COLO668 (cell line): ENCODE measurements around the gene PLCD3.
A peak's percentile ranks its signal among the peaks of the same experiment; 100 is the strongest.
"Not testable (repeated sequence)": the region's sequence is repeated elsewhere in the genome, so short reads cannot be mapped to it uniquely, and the experiment has no call there.

Source experiments
- DNase-seq: peaks from one replicate; lab custom pipeline; 2025; ENCODE audit not compliant: unreplicated experiment; lab: John Stamatoyannopoulos, UW

The PLCD3 gene

GRCh38 chr17:45135978-45136791, 3.9 kb upstream of the PLCD3 start:
- no peak for DNase-seq

DNA sequence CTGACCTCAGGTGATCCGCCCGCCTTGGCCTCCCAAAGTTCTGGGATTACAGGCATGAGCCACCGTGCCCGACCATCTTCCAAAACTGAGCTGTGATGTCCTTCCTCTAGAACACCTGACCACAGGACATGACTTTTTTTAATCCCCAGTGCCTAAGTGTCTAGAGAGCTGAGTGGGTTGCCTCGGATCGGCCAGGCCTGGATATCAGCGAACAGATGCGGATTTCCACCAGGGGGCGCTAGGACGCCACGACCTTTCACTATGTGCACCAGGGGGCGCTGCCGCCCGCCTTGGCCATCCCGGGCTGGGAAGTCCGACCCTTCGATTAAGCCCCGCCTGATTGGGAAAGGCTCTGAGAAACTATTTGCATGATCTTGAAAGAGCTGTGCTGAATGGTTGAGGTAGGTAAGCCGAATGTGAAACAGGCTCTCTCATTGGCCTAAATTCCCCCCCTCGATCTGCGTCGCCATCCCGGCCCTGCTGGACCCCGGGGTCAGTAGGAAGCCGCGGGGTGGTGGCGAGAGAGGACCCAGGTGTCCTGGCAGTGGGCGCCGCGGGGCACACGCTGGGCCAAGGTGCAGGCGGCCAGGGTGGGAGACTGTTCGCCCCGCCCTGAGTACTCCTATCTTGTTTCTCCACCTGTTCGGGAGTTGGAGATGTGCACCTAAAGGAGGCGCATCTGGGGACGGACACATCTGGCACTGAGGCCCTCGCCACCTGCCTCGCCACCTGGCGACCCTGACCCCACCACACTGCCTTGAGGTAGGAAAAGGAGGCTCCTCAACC, 3.1 kb upstream of the PLCD3 start, which contains the start of gene ACBD4:
ACBD4 (plus strand) TSS at position 496 of the 786 bp plus-strand sequence. CDS start 458 bp downstream, outside the sequence.
- peak; percentile 87 for DNase-seq

DNA sequence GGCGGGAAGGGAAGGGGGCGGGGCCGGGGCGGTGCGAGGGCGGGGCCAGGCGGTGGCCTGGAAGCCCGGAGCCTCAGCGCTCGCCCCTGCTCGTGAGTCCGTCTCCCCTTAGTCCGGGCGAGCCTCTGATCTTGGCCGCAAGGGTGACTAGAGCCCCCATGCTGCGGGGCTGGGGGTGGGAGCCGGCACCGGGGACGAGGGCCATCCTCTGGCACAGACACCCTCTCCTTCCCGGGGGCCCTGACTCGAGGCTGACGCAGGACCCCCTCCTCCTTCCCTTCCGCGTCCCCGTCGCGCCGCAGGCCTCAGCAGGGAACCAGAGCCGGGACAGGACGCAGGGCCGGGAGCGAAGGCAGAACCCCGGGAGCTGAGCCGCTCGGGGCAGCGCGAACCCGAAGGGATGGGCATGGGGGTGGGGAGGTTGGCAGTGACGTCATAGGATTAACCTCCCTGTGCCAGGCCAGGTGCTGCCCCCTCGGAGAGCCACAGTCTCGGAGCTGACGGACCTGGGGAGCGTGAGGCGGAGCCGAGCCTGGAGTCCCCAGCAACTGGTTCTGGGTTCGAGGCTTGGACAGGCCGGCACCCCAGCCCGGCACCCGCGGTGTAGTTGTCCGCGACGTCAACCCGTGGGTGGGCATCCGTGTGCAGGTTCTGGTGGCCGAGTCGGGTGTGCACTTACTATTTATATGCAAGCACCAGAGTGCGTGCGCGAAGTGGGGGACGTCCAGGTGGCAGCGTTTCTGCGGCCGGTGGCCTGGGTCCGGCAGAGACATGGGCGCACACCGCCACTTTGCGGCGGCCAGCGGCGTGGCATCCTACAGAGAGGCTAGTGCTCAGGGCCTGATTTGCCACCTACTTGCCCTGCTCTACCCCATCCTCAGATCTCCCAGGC, 503 bp upstream of the PLCD3 start:
- peak; percentile 75 for DNase-seq

GRCh38 chr17:45131616-45132319, 547 bp downstream of the PLCD3 start:
- peak; percentile 10 for DNase-seq

DNA sequence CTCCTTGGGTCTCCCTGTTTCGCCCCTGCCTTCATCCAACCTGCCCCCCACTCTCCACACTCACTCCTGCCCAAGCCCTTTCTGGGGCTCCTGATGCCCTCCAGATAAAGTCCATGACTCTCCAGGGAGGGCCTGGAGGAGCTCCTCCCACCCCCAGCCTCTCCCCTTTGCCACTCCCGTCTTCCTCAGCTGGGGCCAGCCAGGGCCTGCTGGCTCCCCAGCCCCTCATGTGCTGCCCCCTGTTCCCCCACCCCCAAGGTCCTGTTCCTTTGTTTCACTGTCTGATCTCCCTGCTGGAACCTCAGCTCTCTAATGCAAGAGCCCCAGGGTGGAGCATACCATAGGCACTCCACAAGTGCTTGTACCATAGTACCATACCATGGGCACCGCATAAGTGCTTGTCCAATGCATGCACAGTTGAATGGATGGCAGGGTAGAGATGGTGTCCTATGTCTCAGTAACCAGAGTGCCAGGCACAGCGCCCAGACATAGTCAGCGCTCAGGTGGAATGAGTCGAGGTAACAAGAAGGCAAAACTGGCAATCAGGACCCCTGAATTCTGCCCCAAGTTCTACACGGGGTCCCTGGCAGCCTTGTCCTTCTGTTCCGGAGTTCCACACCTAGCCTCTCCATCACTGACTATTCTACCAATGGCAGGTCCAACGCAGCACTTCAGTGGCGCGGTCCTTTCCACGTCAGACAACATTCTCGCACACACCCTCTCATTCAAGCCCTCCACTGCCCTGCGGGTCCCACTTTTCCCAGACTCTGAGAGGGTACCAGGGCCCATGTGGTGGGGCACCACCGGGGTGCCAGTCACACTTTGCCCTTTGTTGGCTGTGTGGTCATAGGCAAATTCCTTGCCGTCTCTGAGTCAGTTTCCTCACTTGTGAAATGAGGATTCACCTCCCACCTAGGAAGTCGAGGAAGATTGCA, 1.4 kb downstream of the PLCD3 start:
- DNase-seq, result no peak

DNA sequence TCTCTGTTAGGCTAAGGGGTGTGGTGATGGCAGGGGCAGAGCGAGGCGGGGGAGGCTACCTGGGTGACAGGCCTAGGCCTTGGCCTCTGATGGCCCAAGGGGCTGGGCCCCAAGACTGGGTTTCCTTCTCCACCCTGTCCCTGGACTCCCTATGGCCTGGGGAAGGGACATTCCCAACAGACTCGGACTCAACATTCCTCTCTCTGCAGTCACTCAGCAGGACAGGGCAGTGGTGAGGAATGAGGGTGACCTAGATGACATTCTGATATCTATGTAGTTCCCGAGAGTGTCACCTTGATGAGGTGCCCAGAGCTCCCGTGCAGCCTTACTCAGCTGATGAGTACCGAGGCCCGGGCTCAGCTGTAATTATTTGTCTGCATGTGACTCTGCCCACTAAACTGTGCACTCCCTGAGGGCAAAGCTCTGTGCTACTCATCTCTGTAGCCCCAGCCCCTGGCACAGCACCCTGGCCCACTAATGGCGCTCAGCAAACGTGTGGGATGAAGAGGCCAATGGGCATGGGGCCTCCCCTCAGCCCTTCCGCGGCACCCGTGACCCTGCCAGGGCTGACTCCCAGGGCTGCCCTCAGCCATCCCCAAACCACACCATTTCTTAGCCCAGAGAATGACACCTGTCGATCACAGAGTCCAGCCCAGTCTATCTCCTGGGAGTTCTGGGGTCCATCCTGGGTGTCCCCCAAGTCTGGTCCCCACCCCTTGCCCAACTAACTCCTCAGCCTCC, 2.2 kb downstream of the PLCD3 start:
- DNase-seq, result no peak

GRCh38 chr17:45129426-45129939, 2.8 kb downstream of the PLCD3 start:
- no peak for DNase-seq

GRCh38 chr17:45128989-45129388, 3.3 kb downstream of the PLCD3 start:
- no peak for DNase-seq

DNA sequence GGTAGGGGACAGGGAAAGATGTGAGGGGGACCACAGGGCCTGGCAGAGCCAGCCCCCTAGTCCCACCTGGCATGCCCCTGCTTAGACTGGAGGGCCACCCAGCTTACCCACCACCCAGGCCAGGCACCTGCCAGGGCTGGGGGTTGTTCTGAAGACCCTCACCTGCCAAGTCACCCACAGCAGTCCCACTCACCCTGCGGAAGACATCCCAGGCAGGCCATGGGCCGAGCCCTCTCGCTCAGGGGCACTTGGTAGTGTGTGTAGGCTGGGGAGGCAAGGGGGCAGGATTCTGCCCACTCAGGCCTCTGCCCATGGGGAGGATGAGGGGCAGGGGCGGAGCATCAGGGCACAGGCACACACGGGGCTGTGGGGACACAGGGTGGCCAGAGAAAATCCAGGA, 4.0 kb downstream of the PLCD3 start:
- no peak for DNase-seq

- DNase-seq, result no peak
These were observed 4.6 kb downstream of the PLCD3 start for GRCh38 chr17:45127548-45128300.

DNA sequence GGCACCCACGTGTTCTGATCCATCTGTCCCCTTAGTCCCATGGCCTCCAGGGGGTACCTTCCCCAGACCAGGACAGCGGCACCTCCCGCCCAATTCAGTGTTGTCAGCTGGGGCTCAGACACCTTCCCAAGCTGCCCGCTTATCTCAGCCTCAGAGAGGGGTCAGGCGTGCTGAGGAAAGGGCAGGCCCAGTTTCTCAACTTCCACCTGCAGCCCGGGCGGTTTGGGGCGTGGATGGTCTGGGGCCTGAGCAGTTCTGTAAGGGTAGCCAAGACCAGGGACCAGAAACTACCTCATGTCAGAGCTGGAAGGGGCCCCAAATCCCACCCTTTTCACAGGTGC, 5.1 kb downstream of the PLCD3 start:
- DNase-seq, result no peak

- DNase-seq, result no peak
These were observed 6.8 kb downstream of the PLCD3 start for GRCh38 chr17:45125509-45125908.

DNA sequence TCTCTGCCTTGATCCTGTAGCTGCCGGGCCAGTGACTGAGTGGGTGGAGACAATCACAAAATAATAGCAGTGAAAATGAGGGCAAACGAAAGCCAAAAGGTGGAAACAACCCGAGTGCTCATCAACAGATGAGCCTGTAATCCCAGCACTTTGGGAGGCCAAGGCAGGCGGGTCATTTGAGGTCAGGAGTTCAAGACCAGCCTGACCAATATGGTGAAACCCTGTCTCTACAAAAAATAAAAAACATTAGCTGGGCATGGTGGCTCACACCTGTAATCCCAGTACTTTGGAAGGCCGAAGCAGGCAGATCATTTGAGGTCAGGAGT, 7.6 kb downstream of the PLCD3 start:
- not testable (repeated sequence) for DNase-seq

GRCh38 chr17:45123930-45124796, 8.2 kb downstream of the PLCD3 start:
- DNase-seq, result peak; percentile 61

DNA sequence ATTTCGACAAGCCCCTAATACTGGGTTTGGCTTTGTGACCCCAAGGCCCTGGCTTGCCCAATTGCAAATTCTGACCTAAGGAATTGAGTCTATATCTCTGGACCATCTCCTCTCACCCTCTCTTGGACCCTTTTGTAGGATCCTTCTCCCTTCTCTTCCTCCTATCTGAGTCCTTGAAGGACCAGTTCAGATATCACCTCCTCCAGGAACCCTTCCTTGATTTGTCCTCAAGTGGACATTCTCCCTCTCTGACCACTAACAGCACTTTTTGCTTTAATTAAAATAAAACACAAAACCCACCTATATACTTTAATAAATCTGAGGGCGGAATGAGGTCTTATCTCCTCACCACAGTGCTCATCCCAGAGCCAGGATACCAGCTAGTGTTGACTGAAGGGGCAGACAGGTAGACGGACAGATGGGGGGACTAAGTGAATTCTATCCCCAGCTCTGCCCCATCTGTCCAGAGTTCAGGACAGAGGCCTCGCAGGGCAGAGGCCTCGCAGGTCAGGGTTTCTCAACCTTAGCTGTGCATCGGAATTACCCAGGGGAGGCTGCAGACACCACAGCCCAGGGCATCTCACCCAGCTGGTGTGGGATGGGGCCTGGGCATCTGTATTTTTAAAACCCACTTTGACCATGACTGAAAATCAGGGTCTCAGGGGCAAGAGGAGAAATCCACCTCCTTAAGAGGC, 9.1 kb downstream of the PLCD3 start:
- DNase-seq, result no peak

DNA sequence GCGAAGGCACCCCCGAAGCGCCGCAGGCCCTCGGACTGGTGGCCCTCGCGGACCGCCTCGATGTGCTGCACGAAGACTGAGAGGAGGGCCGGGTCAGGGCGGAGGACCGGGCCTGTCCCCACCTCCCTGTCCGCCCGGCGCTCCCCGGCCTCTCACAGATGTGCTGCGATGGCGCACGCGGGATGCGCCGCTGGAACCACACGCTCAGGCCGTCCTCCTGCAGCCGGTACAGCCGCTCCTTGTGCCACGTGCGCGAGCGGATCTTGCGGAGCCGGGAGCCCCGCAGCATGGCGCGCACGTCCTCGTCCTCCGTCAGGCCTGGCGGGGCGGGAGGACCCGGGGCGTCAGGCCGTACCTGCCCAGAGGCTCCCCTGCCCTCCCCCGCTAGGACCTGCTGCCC, 11.3 kb downstream of the PLCD3 start:
- no peak for DNase-seq

DNA sequence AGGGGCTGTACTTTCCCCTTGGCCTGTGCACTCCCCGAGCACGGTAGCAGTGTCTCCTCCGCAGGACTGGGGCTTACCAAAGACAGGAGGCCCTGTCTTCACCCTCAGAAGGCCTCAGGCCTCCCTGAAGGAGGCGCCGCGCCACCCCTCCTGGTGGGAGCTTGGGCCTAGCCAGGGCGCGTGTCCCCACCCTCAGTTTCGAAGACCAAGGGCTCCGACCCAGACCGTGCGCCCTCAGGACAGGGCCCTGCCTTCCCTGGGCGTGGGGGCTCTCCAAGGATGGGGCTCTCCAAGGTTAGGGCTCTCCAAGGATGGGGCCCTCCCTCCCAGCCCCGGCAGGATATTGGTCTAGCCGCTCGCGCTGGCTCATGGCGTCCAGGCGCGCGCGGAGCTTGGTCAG, 11.8 kb downstream of the PLCD3 start:
- DNase-seq, result no peak
